Stimulated activated naive CD8-positive, alpha-beta T cell treated with anti-CD3 and anti-CD28 coated beads, Interleukin-15, amount 100 ng/mL, for 72 hours (primary cell): Measurements from ENCODE around the gene GLTPD2.

Experiments
- ATAC-seq: fragments of 150-1000 bp; cut with Tn5 transposase; 2 replicates; pipeline ENCODE4 v1.10.0; 2021; ENCODE audit warnings: mild to moderate bottlenecking, moderate library complexity
- DNase-seq, 2 donors: peaks; one replicate each; pipeline ENCODE4 v3.0.0; 2021 to 2022
- H3K27ac Mint-ChIP-seq, 2 donors: one replicate each; pipeline ENCODE4 v1.8.0; 2022; ENCODE audit warnings: mild to moderate bottlenecking in 2 of 2, mixed read lengths in 2 of 2, moderate library complexity in 2 of 2
- H3K27me3 Mint-ChIP-seq: one replicate; pipeline ENCODE4 v1.8.0; 2022; ENCODE audit warnings: mixed read lengths
- H3K4me1 Mint-ChIP-seq: one replicate; pipeline ENCODE4 v1.8.0; 2022; ENCODE audit warnings: mild to moderate bottlenecking, mixed read lengths
- H3K4me3 Mint-ChIP-seq, 2 donors: one replicate each; pipeline ENCODE4 v1.8.0; 2022; ENCODE audit warnings: mild to moderate bottlenecking in 2 of 2, mixed read lengths in 2 of 2, moderate library complexity in 1 of 2
- H3K9me3 Mint-ChIP-seq, 2 donors: one replicate each; pipeline ENCODE4 v1.8.0; 2022; ENCODE audit warnings: mixed read lengths in 2 of 2

Gene GLTPD2

DNA sequence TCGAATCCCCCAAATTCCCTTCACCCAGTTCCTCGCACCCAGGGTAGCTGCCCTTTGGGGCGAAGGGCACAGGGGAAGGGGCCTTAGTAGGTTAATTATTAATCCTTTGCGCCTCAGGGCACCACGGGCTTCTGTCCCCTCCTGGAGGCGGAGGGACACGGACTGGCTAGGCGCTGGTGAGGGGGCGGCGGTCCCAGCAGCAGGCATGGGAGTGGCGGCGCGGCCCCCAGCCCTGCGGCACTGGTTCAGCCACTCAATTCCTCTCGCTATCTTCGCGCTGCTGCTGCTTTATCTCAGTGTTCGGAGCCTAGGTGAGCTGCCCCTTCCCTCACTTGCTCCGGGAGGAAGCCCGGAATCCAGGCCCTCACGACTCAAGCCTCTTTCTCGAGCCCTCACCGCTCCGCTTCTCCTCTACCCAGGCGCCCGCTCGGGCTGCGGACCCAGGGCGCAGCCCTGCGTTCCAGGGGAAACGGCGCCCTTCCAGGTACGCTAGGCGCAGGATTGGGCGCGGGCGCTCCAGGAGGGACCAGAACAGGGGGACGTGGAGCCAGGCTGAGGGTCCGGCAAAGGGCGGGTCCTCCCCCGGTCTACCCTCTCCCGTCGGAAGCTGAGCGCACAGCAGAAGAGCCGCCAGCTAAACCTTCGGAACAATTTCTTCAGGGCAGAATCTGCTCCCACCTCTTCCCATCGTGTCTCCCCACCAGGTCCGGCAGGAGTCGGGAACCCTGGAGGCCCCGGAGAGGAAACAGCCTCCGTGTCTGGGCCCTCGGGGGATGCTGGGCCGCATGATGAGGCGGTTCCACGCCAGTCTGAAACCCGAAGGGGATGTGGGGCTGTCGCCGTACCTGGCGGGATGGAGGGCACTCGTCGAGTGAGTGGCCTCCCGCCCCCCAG, at the start of gene GLTPD2:
GLTPD2 (plus strand) TSS at position 158 of the 894 bp plus-strand sequence; CDS start at position 206, 48 bp downstream.
- Mint-ChIP-seq H3K4me1 (peaks cover 47% of the 10 kb centered on the region), H3K27ac (peak within 1 kb of the TSS; percentile 12 to 81), H3K9me3 (no peaks in the 10 kb centered on the region), H3K27me3 (peaks cover 58% of the 10 kb centered on the region), H3K4me3 (peak within 1 kb of the TSS; percentile 89 to 93)
- ATAC-seq (no peak), DNase-seq (no peak)

DNA sequence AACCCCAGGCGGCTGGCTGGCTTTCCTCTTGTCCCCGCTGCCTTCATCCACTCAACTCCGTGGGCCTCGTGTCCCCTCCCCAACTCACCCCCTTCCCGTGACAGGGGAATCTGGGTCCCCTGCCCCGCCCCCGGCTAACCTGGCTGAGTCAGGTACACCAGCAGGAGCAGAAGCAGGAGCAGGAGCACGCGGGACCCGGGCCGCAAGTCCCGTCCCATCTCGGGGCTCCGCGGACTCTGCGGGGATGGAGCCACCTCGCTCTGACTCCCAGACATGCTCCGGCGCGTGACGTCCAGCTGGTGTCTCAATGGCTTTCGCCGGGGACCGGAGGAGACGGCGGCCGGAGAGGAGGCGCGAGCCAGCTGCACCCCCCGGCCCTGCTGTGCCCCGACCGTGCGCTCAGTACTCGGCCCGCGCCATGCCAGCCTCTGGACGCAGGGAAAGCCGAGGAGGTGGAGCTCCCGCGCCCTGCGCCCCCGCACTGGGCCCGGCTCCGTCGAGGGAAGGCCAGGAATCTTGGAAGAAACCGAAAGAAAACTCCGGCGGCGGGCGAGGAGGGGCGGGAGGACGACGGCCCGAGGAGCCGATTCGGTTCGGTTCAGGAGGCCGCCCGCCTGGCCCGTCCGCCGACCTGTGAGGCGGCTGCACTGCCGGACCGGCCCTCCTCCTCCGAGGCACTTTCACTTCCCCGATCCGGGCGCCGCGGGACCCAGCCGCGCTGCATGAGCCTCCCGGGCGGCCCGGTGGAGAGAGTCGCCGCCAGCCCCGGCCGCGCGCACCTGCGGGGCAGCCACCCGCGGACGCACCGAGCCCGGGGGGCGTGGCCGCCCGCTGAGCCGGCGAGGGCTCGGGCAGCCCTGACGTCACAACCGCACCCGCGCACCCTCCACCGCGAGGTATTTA, 49.4 kb upstream of the GLTPD2 start, which contains the start of the genes CXCL16 and ZMYND15:
CXCL16 (minus strand) TSS at position 807 of the 903 bp plus-strand sequence; CDS start at position 218, 589 bp downstream.
ZMYND15 (plus strand) TSS at position 712 of the 903 bp plus-strand sequence. CDS start 716 bp downstream, outside the sequence.
- Mint-ChIP-seq H3K27me3 (peaks cover 51% of the 10 kb centered on the region), H3K4me3 (peak within 1 kb of the TSS; percentile 86 to 88), H3K27ac (peak within 1 kb of the TSS; percentile 64 to 78), H3K9me3 (no peaks in the 10 kb centered on the region), H3K4me1 (peaks cover 28% of the 10 kb centered on the region)
- DNase-seq: peak; percentile 46 to 48
- peak; percentile 67 for ATAC-seq

GRCh38 chr17:4740025-4740351, 48.8 kb upstream of the GLTPD2 start:
- H3K4me1 Mint-ChIP-seq: peaks cover 30% of the 10 kb centered on the region
- ATAC-seq (no peak), DNase-seq (no peak)
- H3K27ac Mint-ChIP-seq: peak overlapping the region in 1 of 2 donors; percentile 29
- H3K4me3 Mint-ChIP-seq: peak overlapping the region; percentile 63 to 84
- H3K9me3 Mint-ChIP-seq: no peaks in the 10 kb centered on the region
- H3K27me3 Mint-ChIP-seq: peaks cover 57% of the 10 kb centered on the region

DNA sequence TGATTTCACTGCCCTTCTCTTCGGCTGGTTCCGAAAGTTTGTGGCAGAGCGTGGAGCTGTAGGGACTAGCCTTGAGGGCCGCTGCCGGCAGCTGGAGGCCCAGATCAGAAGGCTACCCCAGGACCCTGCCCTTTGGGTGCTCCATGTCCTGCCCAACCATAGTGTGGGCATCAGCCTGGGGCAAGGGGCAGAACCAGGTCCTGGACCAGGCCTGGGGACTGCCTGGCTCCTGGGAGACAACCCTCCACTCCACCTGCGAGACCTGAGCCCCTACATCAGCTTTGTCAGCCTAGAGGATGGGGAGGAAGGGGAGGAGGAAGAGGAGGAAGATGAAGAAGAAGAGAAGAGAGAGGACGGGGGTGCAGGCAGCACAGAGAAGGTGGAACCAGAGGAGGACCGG, 48.2 kb upstream of the GLTPD2 start:
- H3K4me1 Mint-ChIP-seq: peaks cover 36% of the 10 kb centered on the region
- DNase-seq (no peak), ATAC-seq (no peak)
- H3K9me3 Mint-ChIP-seq: no peaks in the 10 kb centered on the region
- H3K27me3 Mint-ChIP-seq: peaks cover 63% of the 10 kb centered on the region
- peak overlapping the region; percentile 63 to 84 for H3K4me3 Mint-ChIP-seq
- peak overlapping the region in 1 of 2 donors; percentile 29 for H3K27ac Mint-ChIP-seq

DNA sequence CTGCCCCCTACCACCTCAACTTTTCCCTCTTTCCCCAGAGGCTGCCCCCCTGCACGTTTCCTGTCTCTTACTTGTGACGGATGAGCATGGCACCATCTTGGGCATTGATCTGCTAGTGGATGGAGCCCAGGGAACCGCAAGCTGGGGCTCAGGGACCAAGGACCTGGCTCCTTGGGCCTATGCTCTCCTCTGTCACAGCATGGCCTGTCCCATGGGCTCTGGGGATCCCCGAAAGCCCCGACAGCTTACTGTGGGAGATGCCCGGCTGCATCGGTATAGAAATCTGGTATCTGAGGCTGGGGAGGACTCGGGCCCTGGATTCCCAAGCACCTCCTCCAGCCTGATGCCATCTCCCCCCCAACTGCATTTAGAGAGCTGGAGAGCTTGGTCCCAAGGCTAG, 47.2 kb upstream of the GLTPD2 start:
- no peak for DNase-seq
- Mint-ChIP-seq H3K4me1 (peaks cover 29% of the 10 kb centered on the region), H3K27ac (no peak overlapping the region), H3K9me3 (no peaks in the 10 kb centered on the region), H3K4me3 (no peak overlapping the region), H3K27me3 (peaks cover 64% of the 10 kb centered on the region)
- no peak for ATAC-seq

GRCh38 chr17:4742133-4742532, 46.6 kb upstream of the GLTPD2 start:
- no peaks in the 10 kb centered on the region for H3K9me3 Mint-ChIP-seq
- peaks cover 29% of the 10 kb centered on the region for H3K4me1 Mint-ChIP-seq
- DNase-seq: no peak
- no peak overlapping the region for H3K4me3 Mint-ChIP-seq
- no peak overlapping the region for H3K27ac Mint-ChIP-seq
- peaks cover 64% of the 10 kb centered on the region for H3K27me3 Mint-ChIP-seq
- no peak for ATAC-seq

GRCh38 chr17:4742629-4743028, 46.1 kb upstream of the GLTPD2 start:
- H3K4me3 Mint-ChIP-seq: no peak overlapping the region
- no peaks in the 10 kb centered on the region for H3K9me3 Mint-ChIP-seq
- ATAC-seq: no peak

GRCh38 chr17:4743216-4743615, 45.5 kb upstream of the GLTPD2 start:
- ATAC-seq (no peak), DNase-seq (no peak)
- H3K27me3 Mint-ChIP-seq: peaks cover 62% of the 10 kb centered on the region
- no peak overlapping the region for H3K4me3 Mint-ChIP-seq
- no peaks in the 10 kb centered on the region for H3K9me3 Mint-ChIP-seq
- H3K4me1 Mint-ChIP-seq: peaks cover 35% of the 10 kb centered on the region
- H3K27ac Mint-ChIP-seq: no peak overlapping the region

More at GRCh38 chr17:4742629-4743028, 46.1 kb upstream of the GLTPD2 start:
- DNase-seq: no peak
- Mint-ChIP-seq H3K27ac (no peak overlapping the region), H3K27me3 (peaks cover 64% of the 10 kb centered on the region), H3K4me1 (peaks cover 32% of the 10 kb centered on the region)

GRCh38 chr17:4743898-4744297, 44.9 kb upstream of the GLTPD2 start:
- H3K27ac Mint-ChIP-seq: no peak overlapping the region
- H3K27me3 Mint-ChIP-seq: peaks cover 55% of the 10 kb centered on the region
- ATAC-seq: no peak
- H3K4me1 Mint-ChIP-seq: peaks cover 35% of the 10 kb centered on the region
- DNase-seq: no peak
- H3K9me3 Mint-ChIP-seq: no peaks in the 10 kb centered on the region
- H3K4me3 Mint-ChIP-seq: no peak overlapping the region

GRCh38 chr17:4744999-4745969, 43.5 kb upstream of the GLTPD2 start:
- Mint-ChIP-seq H3K27ac (peak overlapping the region in 1 of 2 donors; percentile 86), H3K27me3 (peaks cover 47% of the 10 kb centered on the region), H3K9me3 (no peaks in the 10 kb centered on the region), H3K4me3 (no peak overlapping the region), H3K4me1 (peaks cover 27% of the 10 kb centered on the region)
- ATAC-seq (peak; percentile 54), DNase-seq (no peak)

- DNase-seq (no peak), ATAC-seq (peak; percentile 84)
- Mint-ChIP-seq H3K27me3 (peaks cover 24% of the 10 kb centered on the region), H3K27ac (peak overlapping the region in 1 of 2 donors; percentile 30), H3K4me1 (peaks cover 23% of the 10 kb centered on the region), H3K4me3 (peak overlapping the region; percentile 61 to 73), H3K9me3 (no peaks in the 10 kb centered on the region)
These were observed 40.9 kb upstream of the GLTPD2 start for GRCh38 chr17:4747847-4748246.

DNA sequence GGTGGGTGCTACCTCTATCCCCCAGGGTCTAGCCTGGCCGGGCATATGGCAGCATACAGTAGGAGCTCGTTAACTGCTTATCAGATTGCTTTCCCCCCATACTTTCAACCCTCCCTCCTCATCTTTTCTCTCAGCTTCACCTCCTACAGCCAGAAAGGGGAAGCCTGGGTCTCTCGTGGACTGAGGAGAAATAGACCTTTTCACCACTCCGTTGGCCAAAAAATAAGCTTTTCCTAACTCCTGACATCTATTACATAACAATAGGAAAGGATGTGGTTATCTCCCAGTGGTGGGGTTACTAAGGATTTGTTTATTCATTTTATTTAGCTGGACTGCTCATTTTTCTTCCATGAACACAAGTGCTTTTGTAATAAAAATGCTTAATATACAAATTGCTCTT, 40.1 kb upstream of the GLTPD2 start:
- peaks cover 24% of the 10 kb centered on the region for H3K27me3 Mint-ChIP-seq
- DNase-seq: no peak
- peak overlapping the region in 1 of 2 donors; percentile 61 for H3K4me3 Mint-ChIP-seq
- peaks cover 23% of the 10 kb centered on the region for H3K4me1 Mint-ChIP-seq
- H3K9me3 Mint-ChIP-seq: no peaks in the 10 kb centered on the region
- no peak overlapping the region for H3K27ac Mint-ChIP-seq
- no peak for ATAC-seq

DNA sequence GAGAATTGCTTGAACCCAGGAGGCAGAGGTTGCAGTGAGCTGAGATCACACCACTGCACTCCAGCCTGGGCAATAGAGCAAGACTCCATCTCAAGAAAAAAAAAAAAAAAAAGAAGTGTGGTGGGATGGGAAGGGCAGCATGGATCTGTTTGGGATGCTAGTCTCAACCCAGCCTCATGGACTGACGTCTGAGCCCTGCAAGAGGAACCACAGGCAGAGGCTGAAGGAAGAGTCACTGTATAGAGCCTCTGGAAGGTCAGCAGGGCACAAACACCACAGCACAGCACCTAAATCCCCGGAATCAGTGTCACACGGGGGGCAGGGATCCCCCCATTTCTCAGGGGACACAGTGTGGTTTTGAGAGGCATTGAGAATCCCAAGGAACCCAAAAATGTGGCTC, 38.2 kb upstream of the GLTPD2 start:
- no peak for ATAC-seq
- H3K27ac Mint-ChIP-seq: no peak overlapping the region

DNA sequence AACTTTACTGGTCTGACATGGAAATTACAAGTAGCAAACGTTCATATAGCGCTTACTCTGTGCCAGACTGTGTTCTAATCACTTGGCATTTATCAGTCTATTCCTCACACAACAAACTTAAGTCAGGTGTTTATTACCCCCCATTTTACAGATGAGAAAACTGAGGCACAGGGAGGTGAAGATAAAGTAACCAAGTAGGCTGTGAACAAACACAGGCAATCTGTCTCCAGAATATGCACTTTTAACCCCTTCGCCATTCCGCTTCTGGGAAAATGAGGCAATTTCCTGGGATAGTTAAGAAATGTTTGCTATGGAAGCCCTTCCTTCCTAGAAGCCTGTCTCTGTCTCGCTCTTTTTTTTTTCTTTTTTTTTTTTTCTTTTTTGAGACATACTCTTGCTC, 36.8 kb upstream of the GLTPD2 start:
- no peaks in the 10 kb centered on the region for H3K9me3 Mint-ChIP-seq
- no peak overlapping the region for H3K27ac Mint-ChIP-seq
- peaks cover 14% of the 10 kb centered on the region for H3K4me1 Mint-ChIP-seq
- DNase-seq (no peak), ATAC-seq (no peak)
- peaks cover 20% of the 10 kb centered on the region for H3K27me3 Mint-ChIP-seq
- H3K4me3 Mint-ChIP-seq: no peak overlapping the region

More for the DNA sequence above, 38.2 kb upstream of the GLTPD2 start:
- H3K27me3 Mint-ChIP-seq: peaks cover 21% of the 10 kb centered on the region
- no peak for DNase-seq
- no peak overlapping the region for H3K4me3 Mint-ChIP-seq
- H3K9me3 Mint-ChIP-seq: no peaks in the 10 kb centered on the region
- peaks cover 14% of the 10 kb centered on the region for H3K4me1 Mint-ChIP-seq
